Activated CD4-positive, alpha-beta T cell treated with anti-CD3 and anti-CD28 coated beads, Interleukin-2, amount 50 U/mL, for 24 hours (primary cell): ENCODE measurements around the gene ADIRF.
"Not testable (repeated sequence)": the region's sequence is repeated elsewhere in the genome, so short reads cannot be mapped to it uniquely, and the experiment has no call there.

Experiments
- DNase-seq, 2 donors: peaks; one replicate each; pipeline ENCODE4 v3.0.0-alpha.2; 2020; ENCODE audit warnings: low read depth in 1 of 2, low spot score in 1 of 2

Gene ADIRF

DNA sequence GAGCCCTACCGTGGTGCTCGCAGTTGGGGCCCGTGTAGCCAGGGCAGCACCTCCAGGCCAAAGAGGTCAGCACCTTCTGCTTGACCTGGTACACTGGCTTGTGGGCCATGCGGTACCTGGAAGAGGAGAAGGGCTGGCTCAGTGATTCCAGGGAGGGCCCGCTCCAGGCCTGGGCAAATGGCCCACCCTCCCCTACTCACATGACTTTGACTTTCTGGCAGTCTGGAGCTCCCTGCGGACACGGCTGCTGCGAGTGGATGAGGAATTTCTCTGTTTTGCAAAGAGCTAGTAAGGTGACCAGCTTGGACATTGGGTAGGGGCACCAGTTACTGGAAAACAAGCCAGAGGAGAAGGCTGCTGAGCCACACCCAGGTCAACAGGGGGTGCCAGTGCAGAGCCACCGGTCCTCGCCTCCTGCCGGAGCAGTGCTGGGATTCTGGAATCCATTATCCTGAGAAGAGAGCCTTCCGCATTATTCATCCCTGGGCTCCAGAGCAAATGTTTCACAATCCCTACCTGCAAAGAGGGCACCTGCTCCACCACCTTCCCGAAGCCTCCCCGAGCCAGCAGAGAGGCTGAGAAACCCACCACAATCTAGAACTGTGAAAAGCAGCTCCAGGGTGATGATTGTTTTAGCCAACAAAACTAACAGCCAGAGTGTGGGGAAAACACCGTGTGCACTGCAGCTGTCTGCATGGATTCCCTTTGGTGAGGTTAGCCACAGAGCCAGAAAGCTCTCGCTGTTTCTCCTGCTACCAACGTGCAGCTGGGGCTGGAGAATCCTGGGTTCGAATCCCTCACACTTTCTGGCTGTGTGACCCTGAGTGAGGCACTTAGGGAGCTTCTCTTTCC is 22.7 kb upstream of the ADIRF start:
- DNase-seq, result no peak

DNA sequence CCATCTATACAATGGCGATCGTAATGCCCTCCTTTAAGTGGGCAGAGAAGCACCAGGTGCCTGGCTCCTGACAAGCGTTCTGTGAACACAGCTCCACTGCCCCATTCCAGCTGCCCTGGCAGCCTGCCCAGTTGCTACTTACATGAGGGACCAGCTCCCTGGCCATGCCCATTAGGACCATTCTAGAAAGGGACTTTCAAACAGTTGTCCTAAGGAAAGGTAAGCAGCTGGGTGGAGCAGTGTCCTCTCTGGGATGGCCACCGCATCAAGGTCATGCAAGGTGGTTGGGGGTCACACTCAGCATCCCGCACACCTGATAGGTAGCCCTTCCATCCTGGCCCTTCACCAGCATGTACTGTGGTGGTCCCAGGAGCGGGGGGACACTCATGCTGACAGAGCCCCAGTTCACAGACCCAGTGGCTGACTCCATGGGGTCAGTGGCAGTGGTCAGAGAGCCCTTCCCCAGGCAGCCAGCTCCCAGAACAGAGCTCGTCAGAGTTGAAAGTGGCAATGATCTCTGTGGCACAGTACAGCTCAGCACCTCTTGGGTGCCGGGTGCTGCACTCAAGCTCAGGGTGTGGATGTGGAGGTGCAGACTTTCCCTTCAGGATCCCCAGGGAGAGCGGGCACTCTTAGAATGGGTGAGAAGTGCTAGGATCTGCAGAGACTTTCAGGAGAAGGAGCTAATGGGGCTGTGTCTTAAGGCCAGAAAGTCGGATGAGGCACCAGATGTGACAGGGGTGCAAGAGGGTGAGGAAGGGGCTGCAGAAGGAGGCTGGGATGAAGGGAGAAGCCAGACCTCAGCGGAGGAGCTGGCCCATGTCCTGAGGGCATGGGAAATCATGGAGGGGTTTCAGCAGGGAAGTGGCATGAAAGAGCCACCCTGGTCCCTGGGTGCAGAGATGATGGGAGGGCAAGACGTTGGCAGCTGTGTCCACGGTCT is 21.8 kb upstream of the ADIRF start:
- DNase-seq, result no peak

GRCh38 chr10:86947806-86948205 is 20.5 kb upstream of the ADIRF start:
- not testable (repeated sequence) for DNase-seq

DNA sequence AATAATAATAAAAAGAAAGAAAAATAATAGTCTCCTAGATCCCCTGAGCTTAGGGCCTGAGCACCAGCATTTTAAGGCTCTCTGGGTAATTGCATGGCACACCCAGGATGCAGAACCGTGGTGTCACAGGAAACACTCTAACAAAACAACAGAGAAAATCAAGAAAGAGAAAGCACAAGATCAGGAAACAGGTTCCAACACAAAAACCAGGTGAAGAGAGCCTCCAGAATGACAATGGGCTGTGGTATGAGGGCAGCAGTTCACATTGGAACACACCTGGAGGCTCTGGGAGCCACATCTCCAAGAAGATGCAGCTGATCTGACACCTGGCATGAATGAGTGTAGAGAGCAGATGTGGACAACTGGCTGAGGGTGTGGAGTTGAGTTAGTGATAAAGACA is 17.9 kb upstream of the ADIRF start:
- DNase-seq, result no peak

GRCh38 chr10:86951184-86951761 is 17.0 kb upstream of the ADIRF start:
- DNase-seq, result no peak

DNA sequence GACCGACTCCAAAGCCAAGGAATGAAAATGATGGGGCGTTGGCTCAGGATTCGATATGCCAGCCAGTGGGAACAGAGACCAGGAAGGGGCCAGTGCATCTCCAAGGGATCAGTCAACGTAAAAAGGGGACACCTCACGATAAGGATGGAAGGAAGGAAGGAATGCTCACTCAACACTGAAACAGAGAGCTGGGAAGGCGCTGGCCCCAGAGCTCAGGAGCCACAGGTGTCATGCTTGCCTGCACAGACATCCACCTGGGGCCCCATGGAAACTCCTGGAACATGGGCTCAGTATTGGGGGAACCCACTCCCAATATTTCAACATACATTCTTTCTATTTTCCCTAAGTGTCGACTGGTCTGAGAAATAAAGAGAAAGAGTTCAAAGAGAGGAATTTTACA is 16.2 kb upstream of the ADIRF start:
- DNase-seq, result no peak

- DNase-seq, result not testable (repeated sequence)
Observed at GRCh38 chr10:86952697-86953096, 15.6 kb upstream of the ADIRF start.

GRCh38 chr10:86953747-86954680 is 14.3 kb upstream of the ADIRF start:
- DNase-seq, result no peak

GRCh38 chr10:86954681-86955500 is 13.4 kb upstream of the ADIRF start:
- no peak for DNase-seq

DNA sequence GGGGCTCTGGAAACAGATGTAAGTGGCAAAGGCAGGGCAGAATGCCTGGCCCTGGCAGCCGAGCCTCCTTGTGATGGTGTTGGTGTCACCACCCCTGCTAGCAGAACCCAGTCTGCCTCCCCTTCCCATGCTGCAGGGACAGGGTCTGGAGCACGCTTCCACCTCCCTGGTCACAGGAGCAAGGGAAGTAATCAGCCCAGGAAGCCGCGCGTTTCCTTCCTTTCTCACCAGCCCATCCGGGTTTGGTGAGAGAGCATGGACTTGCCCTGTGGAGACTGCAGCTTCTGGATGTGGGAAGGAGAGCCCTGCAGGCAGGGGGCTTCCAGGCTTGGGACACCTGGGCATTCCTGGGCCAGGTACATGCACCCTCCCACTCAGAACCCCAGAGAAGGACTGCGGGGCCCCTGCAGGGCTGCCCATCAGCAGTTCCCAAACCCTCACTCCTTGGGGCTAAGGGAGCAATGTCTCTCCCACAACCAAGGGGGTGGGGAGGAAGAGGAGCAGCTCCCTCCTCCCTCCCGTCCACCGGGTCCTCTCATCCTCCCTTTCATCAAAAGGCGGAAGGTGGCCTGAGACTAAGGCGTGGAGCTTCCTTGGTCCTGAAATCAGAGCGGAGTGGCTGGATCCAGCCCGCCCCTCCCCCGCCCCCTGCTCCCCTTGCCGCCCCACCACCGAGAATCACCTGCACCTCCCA is 12.6 kb upstream of the ADIRF start:
- DNase-seq, result no peak

DNA sequence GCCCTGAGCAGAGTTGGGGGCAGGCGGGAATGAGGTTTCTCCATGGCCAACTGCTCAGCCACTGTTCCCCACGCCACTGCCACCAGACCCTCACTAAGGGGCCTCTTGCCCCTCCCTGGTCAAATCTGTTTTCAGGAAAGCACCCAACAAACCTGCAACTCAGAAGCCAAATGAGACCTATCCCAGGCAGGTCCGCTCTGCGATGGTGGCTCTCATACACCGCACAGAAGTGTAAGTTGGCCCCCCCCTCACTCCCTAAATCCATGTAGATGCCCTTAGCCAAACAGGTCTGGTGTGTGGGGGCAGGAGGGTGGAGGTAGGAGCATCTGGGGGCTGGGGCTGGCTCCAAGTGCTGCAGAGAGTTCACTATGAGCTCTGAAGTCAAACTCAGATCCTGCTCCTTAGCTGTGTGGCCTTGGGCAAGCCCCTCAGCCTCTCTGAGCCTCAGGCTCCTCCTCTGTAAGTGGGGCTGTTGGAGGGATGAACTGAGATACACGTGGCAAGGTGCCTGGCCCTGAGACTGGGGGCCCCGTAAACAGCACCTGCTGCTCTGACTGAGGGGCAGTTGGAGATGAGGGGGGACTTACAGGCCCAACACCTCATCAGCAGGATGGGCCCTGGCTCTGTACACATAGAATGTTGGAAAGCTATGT is 12.0 kb upstream of the ADIRF start:
- DNase-seq, result no peak

GRCh38 chr10:86956848-86957448 is 11.3 kb upstream of the ADIRF start:
- no peak for DNase-seq

DNA sequence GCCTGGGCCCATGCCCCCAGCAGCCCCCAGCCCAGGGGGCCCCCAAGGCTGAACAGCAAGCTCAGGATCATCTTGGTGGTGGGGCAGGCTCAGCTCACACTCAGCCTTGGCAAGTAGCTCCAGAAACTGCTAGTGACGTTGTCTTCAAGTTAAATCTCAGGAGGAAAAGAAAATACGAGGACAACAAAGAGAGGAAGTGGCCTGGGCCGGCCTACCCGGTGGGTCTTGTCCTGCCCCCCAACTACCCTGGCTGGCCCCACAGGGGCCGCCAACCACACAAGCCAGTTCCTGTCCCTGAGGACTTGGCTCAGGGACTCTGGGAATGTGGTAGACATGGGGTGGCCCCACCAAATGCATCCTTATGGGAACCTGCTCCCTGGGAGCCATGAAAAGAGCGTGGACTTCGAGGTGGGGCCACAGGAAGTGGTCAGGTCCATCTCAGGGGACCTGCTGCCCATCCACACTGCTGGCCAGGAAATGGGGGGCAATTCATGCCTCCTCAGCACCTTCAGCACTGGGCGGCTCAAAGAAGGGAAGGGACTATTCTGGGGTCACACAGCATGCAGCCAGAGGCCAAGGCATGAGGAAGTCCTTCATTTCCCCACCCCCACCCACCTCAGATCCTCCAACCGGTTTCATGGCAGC is 10.7 kb upstream of the ADIRF start, which contains the start of gene MMRN2:
MMRN2 (minus strand) TSS at position 145 of the 645 bp plus-strand sequence; CDS start at position 71, 74 bp downstream.
- no peak for DNase-seq

DNA sequence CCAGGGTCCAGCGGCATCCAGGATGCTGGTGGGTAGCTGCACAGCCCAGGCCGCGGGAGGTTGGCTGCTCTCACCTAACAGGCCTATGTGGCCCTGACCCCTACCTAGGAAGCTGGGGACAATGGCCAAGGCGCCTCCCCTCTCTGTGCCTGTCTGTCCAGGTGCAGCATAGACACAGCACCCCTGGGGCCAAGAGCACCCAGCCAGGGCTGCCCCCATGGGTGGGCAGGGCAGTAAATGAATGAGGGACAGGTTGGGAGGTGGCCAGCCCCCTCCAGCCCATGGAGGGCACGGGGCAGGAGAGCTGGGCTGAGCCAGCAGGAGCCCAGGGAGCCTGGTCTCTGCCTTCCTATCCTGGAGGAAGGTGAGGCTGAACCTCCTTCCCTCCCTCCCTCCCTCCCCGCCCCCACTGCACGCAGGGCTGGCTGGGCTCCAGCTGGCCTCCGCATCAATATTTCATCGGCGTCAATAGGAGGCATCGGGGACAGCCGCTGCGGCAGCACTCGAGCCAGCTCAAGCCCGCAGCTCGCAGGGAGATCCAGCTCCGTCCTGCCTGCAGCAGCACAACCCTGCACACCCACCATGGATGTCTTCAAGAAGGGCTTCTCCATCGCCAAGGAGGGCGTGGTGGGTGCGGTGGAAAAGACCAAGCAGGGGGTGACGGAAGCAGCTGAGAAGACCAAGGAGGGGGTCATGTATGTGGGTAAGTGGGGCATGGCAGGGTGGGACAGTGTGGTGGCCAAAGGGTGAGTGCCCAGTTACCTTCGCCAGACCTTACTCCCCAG is 10.0 kb upstream of the ADIRF start, which contains the start of gene SNCG:
SNCG (plus strand) TSS at position 484 of the 785 bp plus-strand sequence; CDS start at position 583, 99 bp downstream.
- no peak for DNase-seq

DNA sequence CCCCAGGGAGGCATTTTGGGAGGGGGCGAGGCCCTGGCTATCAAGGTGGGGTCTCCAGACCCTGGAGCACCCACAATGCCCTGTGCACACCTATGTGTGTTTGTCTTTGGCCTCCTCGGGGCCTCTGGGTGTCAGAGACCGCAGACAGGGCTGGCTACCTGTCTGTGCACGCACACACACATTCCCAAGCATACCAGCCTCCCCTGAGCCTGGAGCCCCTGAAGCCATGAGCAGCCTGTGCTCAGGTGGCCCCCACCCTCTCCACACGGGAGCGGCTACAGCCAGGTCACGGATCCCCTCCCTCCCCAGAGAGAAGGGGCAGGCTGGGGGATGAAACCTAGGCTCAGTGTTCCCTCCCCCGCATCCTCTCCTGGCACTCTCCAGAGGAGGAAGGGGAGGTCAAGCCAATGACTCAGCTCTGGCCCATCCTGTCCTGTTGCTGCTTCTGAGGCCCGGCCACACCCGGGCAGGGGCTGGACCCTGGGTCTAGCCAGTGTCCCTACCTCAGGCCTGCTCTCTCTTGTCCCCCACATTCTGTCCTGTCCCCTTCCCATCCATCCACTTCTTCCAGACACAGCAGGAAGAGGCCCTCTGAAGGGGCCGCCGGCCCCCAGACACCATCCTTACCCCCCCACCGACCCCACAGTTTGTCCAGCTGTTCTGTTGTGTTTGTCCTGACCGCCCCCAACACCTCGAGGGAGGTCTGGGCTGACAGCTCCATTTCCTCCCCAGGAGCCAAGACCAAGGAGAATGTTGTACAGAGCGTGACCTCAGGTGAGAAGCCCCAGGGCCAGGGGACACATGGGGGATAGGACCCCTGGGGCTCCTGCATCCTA is 9.2 kb upstream of the ADIRF start:
- no peak for DNase-seq

GRCh38 chr10:86959737-86960002 is 8.6 kb upstream of the ADIRF start:
- no peak for DNase-seq
